ENCODE measurements around the gene SOX10.

- TF ChIP-seq CTCF (IDR thresholded peaks at IDR 0.05) (no peak), POLR2AphosphoS5 (IDR thresholded peaks at IDR 0.05; ENCODE audit: low read depth, low read length) (no peak)
Measured at GRCh38 chr22:38032681-38033521, 48.5 kb upstream of the SOX10 start.

Data from Panc1 (cell line).